Endothelial cell of umbilical vein (primary cell): ENCODE results near the gene MRGPRG. TPM values are rescaled to one million over a fixed set of nuclear protein-coding genes. Genes with fewer than 3 reads are reported as not detected.

Experiments used
- BruUV-seq: library from RNA; stranded (reverse); fragments of 400-500 nt; replicated peaks from 2 replicates; lab custom pipeline; 2021; lab: Mats Ljungman, UMichigan
- CTCF ChIA-PET: fragments of 300-600, 350-600 bp; sonication (Branson Sonifier 250); formaldehyde crosslinking; loops from one replicate; lab custom pipeline; 2021; ENCODE audit warnings: antibody characterized with exemption, inconsistent platforms; lab: Charles Lee
- POLR2A ChIA-PET: fragments of 300-600, 350-600 bp; sonication (Branson Sonifier 250); formaldehyde crosslinking; loops from one replicate; lab custom pipeline; 2021; ENCODE audit warnings: antibody characterized with exemption, inconsistent platforms; lab: Charles Lee
- DNase-seq: peaks from one replicate; pipeline ENCODE4 v3.0.0-alpha.2; 2011; ENCODE audit warnings: low read depth, low spot score
- FAIRE-seq: peaks from 2 replicates; lab custom pipeline; 2011; peaks lifted over from hg19 to GRCh38; lab: Jason Lieb, UNC
- H2AFZ ChIP-seq: 2 replicates; pipeline ENCODE4 v1.6.0; 2012; ENCODE audit warnings: low read depth, low read length, control low read depth, inconsistent platforms
- H3K27ac ChIP-seq: 2 replicates; pipeline ENCODE4 v1.5.1; 2011; ENCODE audit warnings: low read depth, mild to moderate bottlenecking, control low read depth, low read length, moderate library complexity; ENCODE audit not compliant: insufficient read depth
- H3K27me3 ChIP-seq, 2 experiments: 2 replicates each; pipeline versions ENCODE4 v1.6.0 to v1.6.1; 2011; ENCODE audit warnings: low read length in 2 of 2, mixed read lengths in 1 of 2; ENCODE audit not compliant: control insufficient read depth in 2 of 2, insufficient read depth in 2 of 2
- H3K36me3 ChIP-seq, 2 experiments: 2 replicates in 1 of 2; 3 replicates in 1 of 2; pipeline ENCODE4 v1.5.1; 2011; ENCODE audit warnings: low read length in 2 of 2, mild to moderate bottlenecking in 1 of 2, moderate library complexity in 1 of 2; ENCODE audit not compliant: control insufficient read depth in 2 of 2, insufficient read depth in 2 of 2; ENCODE audit errors: extremely low read depth in 1 of 2
- H3K4me1 ChIP-seq: 3 replicates; pipeline ENCODE4 v1.5.1; 2011; ENCODE audit warnings: mild to moderate bottlenecking, low read length; ENCODE audit not compliant: control insufficient read depth, insufficient read depth; ENCODE audit errors: extremely low read depth
- H3K4me2 ChIP-seq: 2 replicates; pipeline ENCODE4 v1.6.1; 2011; ENCODE audit warnings: low read length, control low read depth, mixed read lengths; ENCODE audit not compliant: insufficient read depth
- H3K4me3 ChIP-seq, 3 experiments: fragments of 200-600 bp in 1 of 3; sonication (generic), shearing (Covaris generic) in 1 of 3; replicated peaks in 1 of 3; 2 replicates each; pipeline ENCODE4 v1.5.1; 2011 to 2016; ENCODE audit warnings: control low read depth in 3 of 3, low read length in 3 of 3, mild to moderate bottlenecking in 2 of 3, inconsistent platforms in 1 of 3, low read depth in 1 of 3, moderate library complexity in 1 of 3; ENCODE audit not compliant: insufficient read depth in 1 of 3
- H3K79me2 ChIP-seq: 2 replicates; pipeline ENCODE4 v1.6.0; 2012; ENCODE audit warnings: low read length, inconsistent platforms; ENCODE audit not compliant: control insufficient read depth, insufficient read depth
- H3K9ac ChIP-seq: replicated peaks from 2 replicates; pipeline ENCODE3; 2011; ENCODE audit warnings: low read length, control low read depth; ENCODE audit not compliant: insufficient read depth; ENCODE audit errors: extremely low read depth
- H3K9me1 ChIP-seq: replicated peaks from 3 replicates; pipeline ENCODE4 v1.6.0; 2011; ENCODE audit warnings: mild to moderate bottlenecking, low read length; ENCODE audit not compliant: control insufficient read depth, insufficient read depth; ENCODE audit errors: extremely low read depth
- H3K9me3 ChIP-seq: replicated peaks from 2 replicates; pipeline ENCODE4 v1.5.1; 2012; ENCODE audit warnings: low read length, inconsistent platforms; ENCODE audit not compliant: control insufficient read depth, insufficient read depth
- H4K20me1 ChIP-seq: replicated peaks from 2 replicates; pipeline ENCODE3; 2011; ENCODE audit warnings: mild to moderate bottlenecking, low read length; ENCODE audit not compliant: control insufficient read depth, insufficient read depth; ENCODE audit errors: extremely low read depth
- EZH2 ChIP-seq: IDR thresholded peaks from 2 replicates; pipeline ENCODE4 v1.6.1; 2012; ENCODE audit warnings: borderline replicate concordance, low read depth, mild to moderate bottlenecking, moderate library complexity, low read length, inconsistent platforms; ENCODE audit not compliant: severe bottlenecking
- FOS ChIP-seq: IDR thresholded peaks from 2 replicates; pipeline ENCODE4 v1.6.1; 2011; ENCODE audit warnings: mild to moderate bottlenecking, low read length, moderate library complexity, borderline replicate concordance; ENCODE audit not compliant: insufficient read depth
- GATA2 ChIP-seq: IDR thresholded peaks from 2 replicates; pipeline ENCODE4 v1.7.0; 2011; ENCODE audit warnings: low read depth, mild to moderate bottlenecking, moderate library complexity, mixed read lengths, low read length; ENCODE audit not compliant: insufficient read length, insufficient read depth
- JUN ChIP-seq: IDR thresholded peaks from 2 replicates; pipeline ENCODE4 v1.6.1; 2011; ENCODE audit warnings: borderline replicate concordance, low read depth; ENCODE audit not compliant: insufficient read length, insufficient read depth
- MYC ChIP-seq: IDR thresholded peaks from one replicate; pipeline ENCODE4 v1.6.1; 2011; ENCODE audit warnings: mild to moderate bottlenecking, low read depth, low read length
- POLR2A ChIP-seq: IDR thresholded peaks from 2 replicates; pipeline ENCODE4 v1.6.1; 2012; ENCODE audit warnings: low read depth, mild to moderate bottlenecking, control low read depth, low read length
- POLR2AphosphoS5 ChIP-seq: IDR thresholded peaks from 2 replicates; pipeline ENCODE4 v1.6.1; 2012; ENCODE audit warnings: low read depth, mild to moderate bottlenecking, control low read depth, low read length, moderate library complexity; ENCODE audit not compliant: insufficient read depth
- dilution Hi-C: fragments of 300-500 bp; cut with MboI; formaldehyde crosslinking; loops from one replicate; pipeline ENCODE4 v1.15.0; 2019; ENCODE audit warnings: low sequenced_read_pairs; ENCODE audit not compliant: extremely low pct_ligation_motif_present
- intact Hi-C: fragments of 100-400 bp; cut with micrococcal nuclease; formaldehyde crosslinking; loops from one replicate; pipeline ENCODE4 v1.10.0; 2022
- polyA plus RNA-seq, 4 experiments: library from polyadenylated mRNA; depleted of rRNA in 3 of 4; stranded (reverse) in 3 of 4; unstranded in 1 of 4; fragments of >200 nt; gene quantifications; 2 replicates each; pipeline versions ENCODE4 v1.2.1 to v1.2.3, GENCODE V29; 2011 to 2012; ENCODE audit warnings: missing spikeins in 1 of 4
- total RNA-seq: library from RNA; stranded (reverse); gene quantifications from 2 replicates; pipeline ENCODE4 v1.2.3, GENCODE V29; 2021
- TF ChIP-seq, protein P1 (sequence below): IDR thresholded peaks from 2 replicates; pipeline ENCODE4 v1.6.1; 2011; ENCODE audit not compliant: insufficient read depth, insufficient read length
- TF ChIP-seq, protein P2 (sequence below), 2 donors: IDR thresholded peaks; 1 replicate in 1 of 2; 2 replicates in 1 of 2; pipeline ENCODE4 v1.5.1; 2011; ENCODE audit warnings: low read length in 2 of 2, mild to moderate bottlenecking in 2 of 2, moderate library complexity in 2 of 2, control low read depth in 1 of 2, inconsistent platforms in 1 of 2, low read depth in 1 of 2; ENCODE audit not compliant: insufficient read depth in 1 of 2; ENCODE audit errors: extremely low read depth in 1 of 2

Gene MRGPRG
- total and polyA plus RNA-seq, 2 donors (not counting 3 experiments of a cell fraction or from before 2014, with no cell fraction given), result not detected

DNA sequence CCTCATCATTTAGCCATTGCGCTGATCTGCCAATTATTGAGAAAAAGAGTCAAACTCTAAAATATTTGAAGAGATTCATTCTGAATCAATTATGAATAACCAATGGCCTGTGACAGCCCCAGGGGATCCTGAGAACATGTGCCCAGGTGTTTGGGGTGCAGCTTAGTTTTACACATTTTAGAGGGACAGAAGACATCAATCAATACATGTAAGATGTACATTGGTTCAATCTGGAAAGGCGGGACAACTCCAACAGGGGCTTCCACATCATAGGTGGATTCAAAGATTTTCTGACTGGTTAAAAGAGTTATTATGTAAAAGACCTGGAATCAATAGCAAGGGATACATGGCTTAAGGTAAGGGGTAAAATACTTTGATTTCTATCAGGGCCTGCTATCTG is 18.5 kb upstream of the MRGPRG start:
- Histone ChIP-seq H3K9me1 (no peaks in the 10 kb centered on the region), H2AFZ (no peak overlapping the region), H3K4me2 (no peak overlapping the region), H3K9me3 (no peaks in the 10 kb centered on the region), H3K4me1 (no peaks in the 10 kb centered on the region), H3K4me3 (no peak overlapping the region), H3K27me3 (peaks cover 1 to 11% of the 10 kb centered on the region in 2 experiments), H3K27ac (no peak overlapping the region), H3K36me3 (no peaks in the 10 kb centered on the region), H3K9ac (no peak overlapping the region), H3K79me2 (no peaks in the 10 kb centered on the region), H4K20me1 (no peaks in the 10 kb centered on the region)
- intact Hi-C loops, result no loop called here
- dilution Hi-C loops, result no loop called here
- TF ChIP-seq POLR2A (no peak), MYC (no peak), FOS (no peak), GATA2 (no peak), JUN (no peak), EZH2 (no peak), POLR2AphosphoS5 (no peak)
- TF ChIP-seq, protein P1, sequence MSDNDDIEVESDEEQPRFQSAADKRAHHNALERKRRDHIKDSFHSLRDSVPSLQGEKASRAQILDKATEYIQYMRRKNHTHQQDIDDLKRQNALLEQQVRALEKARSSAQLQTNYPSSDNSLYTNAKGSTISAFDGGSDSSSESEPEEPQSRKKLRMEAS, result no peak
- TF ChIP-seq, protein P2, sequence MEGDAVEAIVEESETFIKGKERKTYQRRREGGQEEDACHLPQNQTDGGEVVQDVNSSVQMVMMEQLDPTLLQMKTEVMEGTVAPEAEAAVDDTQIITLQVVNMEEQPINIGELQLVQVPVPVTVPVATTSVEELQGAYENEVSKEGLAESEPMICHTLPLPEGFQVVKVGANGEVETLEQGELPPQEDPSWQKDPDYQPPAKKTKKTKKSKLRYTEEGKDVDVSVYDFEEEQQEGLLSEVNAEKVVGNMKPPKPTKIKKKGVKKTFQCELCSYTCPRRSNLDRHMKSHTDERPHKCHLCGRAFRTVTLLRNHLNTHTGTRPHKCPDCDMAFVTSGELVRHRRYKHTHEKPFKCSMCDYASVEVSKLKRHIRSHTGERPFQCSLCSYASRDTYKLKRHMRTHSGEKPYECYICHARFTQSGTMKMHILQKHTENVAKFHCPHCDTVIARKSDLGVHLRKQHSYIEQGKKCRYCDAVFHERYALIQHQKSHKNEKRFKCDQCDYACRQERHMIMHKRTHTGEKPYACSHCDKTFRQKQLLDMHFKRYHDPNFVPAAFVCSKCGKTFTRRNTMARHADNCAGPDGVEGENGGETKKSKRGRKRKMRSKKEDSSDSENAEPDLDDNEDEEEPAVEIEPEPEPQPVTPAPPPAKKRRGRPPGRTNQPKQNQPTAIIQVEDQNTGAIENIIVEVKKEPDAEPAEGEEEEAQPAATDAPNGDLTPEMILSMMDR (IDR thresholded peaks at IDR 0.05; ENCODE audit: extremely low read depth in 1 of 2, insufficient read depth in 1 of 2, low read depth in 1 of 2, low read length in 2 of 2), result no peak
- no TSS peak for BruUV-seq
- ChIA-PET POLR2A (no interaction called here), CTCF (interaction anchor here (1.1 to 1.5 kb wide), 2 partner anchors 13 to 146 kb away, joined by 3 to 4 read pairs; no protein-coding TSS in a partner anchor)
- FAIRE-seq (no peak), DNase-seq (no peak)
